Measurements from ENCODE around the gene HLA-DRB1. TPM values are rescaled to one million over a fixed set of nuclear protein-coding genes. Genes with fewer than 3 reads are reported as not detected.

The HLA-DRB1 gene
- total RNA-seq, 1 donor from 2014 or later, result 0.34 TPM

DNA sequence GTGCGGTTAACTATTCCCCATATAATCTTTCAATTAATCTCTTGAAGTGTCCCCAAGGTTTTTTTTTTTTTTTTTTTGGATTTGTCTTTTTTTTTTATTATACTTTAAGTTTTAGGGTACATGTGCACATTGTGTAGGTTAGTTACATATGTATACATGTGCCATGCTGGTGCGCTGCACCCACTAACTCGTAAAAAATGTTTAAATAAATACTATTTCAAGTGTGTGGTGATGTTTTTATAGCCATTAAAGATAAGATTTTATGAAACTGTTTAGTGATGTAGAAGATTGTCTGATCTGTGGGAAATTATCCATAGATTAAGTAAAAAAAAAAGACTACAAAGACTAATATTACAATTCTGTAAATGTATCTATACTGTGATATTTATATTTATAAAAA, 34.9 kb upstream of the HLA-DRB1 start:
- TF ChIP-seq, protein P1, sequence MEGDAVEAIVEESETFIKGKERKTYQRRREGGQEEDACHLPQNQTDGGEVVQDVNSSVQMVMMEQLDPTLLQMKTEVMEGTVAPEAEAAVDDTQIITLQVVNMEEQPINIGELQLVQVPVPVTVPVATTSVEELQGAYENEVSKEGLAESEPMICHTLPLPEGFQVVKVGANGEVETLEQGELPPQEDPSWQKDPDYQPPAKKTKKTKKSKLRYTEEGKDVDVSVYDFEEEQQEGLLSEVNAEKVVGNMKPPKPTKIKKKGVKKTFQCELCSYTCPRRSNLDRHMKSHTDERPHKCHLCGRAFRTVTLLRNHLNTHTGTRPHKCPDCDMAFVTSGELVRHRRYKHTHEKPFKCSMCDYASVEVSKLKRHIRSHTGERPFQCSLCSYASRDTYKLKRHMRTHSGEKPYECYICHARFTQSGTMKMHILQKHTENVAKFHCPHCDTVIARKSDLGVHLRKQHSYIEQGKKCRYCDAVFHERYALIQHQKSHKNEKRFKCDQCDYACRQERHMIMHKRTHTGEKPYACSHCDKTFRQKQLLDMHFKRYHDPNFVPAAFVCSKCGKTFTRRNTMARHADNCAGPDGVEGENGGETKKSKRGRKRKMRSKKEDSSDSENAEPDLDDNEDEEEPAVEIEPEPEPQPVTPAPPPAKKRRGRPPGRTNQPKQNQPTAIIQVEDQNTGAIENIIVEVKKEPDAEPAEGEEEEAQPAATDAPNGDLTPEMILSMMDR (IDR thresholded peaks at IDR 0.05; ENCODE audit: partially characterized antibody, unreplicated experiment), result no peak

DNA sequence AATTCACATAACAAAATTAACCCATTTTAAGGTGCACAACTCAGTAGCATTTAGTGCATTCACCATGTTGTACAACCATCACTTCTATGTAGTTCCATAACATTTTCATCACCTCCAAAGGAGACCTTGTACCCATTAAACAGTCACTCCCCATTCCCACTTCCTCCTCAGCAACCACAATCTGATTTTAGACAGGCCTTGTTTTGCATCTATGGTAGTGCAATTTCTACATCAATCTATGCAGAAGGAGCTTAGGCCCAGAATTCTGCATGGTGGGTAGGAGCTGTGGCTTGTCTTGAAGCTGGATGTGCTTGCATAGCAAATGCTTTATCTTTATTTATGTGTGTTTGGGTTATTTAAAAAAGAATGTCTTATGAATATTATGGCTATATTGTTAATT, 34.0 kb upstream of the HLA-DRB1 start:
- no peak for DNase-seq

More for the DNA sequence above, 34.9 kb upstream of the HLA-DRB1 start:
- no peak overlapping the region for H3K27ac Mint-ChIP-seq (ENCODE audit: unreplicated experiment)
- no peak overlapping the region for H3K4me3 Mint-ChIP-seq (ENCODE audit: unreplicated experiment)
- H3K27me3 Mint-ChIP-seq (ENCODE audit: unreplicated experiment), result no peaks in the 10 kb centered on the region
- H3K9me3 Mint-ChIP-seq (ENCODE audit: unreplicated experiment), result no peaks in the 10 kb centered on the region
- no peak for DNase-seq
- no peaks in the 10 kb centered on the region for H3K4me1 Mint-ChIP-seq (ENCODE audit: low read depth, unreplicated experiment)
- no peaks in the 10 kb centered on the region for H3K36me3 Mint-ChIP-seq (ENCODE audit: unreplicated experiment)

DNA sequence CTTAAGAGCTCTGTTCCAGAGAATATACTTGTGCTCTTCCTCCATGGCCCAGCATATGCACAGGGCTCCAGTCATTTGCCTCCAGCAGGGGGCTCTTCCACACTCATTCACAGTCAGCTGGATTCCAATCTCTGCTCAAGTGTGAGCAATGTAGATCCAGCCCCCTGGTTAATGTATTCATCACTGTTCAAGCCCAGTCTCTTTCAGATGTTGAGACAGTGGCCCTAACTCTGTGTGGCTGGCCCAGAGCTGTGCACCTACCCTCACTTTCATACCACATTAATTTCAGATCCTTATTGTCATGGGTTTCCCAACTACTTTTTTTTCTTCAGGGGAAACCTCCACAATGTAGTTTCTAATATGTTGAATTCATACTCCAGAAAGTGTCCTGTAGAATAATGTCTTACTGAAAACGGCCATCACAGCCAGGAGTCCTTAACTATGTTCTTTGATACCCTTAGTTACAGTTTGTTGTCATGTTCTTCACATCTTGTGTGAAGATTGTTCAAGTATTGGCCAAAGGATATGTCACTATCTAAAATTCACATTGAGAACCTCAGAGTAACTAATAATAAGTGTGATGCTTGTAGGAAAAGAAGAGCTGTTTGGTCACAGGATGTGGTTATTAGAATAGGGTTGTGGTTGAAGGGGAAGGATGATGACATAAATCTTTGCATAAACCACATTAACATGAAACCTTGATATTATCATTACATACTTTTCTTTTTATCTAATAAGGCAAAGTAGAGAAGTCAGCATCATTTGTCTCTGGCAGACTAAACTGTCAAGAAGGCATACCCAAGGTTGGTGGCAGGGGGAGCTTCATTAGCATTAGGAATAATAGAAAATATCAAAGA, 33.1 kb upstream of the HLA-DRB1 start:
- peaks cover 1% of the 10 kb centered on the region for H3K9me3 Mint-ChIP-seq (ENCODE audit: unreplicated experiment)
- no peaks in the 10 kb centered on the region for H3K27me3 Mint-ChIP-seq (ENCODE audit: unreplicated experiment)
- DNase-seq, result no peak
- TF ChIP-seq, protein P1 (IDR thresholded peaks at IDR 0.05; ENCODE audit: partially characterized antibody, unreplicated experiment), result no peak
- peaks cover 5% of the 10 kb centered on the region for H3K36me3 Mint-ChIP-seq (ENCODE audit: unreplicated experiment)
- no peaks in the 10 kb centered on the region for H3K4me1 Mint-ChIP-seq (ENCODE audit: low read depth, unreplicated experiment)
- H3K4me3 Mint-ChIP-seq (ENCODE audit: unreplicated experiment), result no peak overlapping the region
- no peak overlapping the region for H3K27ac Mint-ChIP-seq (ENCODE audit: unreplicated experiment)

More for the DNA sequence above, 34.0 kb upstream of the HLA-DRB1 start:
- TF ChIP-seq, protein P1 (IDR thresholded peaks at IDR 0.05; ENCODE audit: partially characterized antibody, unreplicated experiment), result no peak
- Mint-ChIP-seq H3K9me3 (ENCODE audit: unreplicated experiment) (no peaks in the 10 kb centered on the region), H3K4me3 (ENCODE audit: unreplicated experiment) (no peak overlapping the region), H3K27me3 (ENCODE audit: unreplicated experiment) (no peaks in the 10 kb centered on the region), H3K4me1 (ENCODE audit: low read depth, unreplicated experiment) (no peaks in the 10 kb centered on the region), H3K36me3 (ENCODE audit: unreplicated experiment) (no peaks in the 10 kb centered on the region), H3K27ac (ENCODE audit: unreplicated experiment) (no peak overlapping the region)

DNA sequence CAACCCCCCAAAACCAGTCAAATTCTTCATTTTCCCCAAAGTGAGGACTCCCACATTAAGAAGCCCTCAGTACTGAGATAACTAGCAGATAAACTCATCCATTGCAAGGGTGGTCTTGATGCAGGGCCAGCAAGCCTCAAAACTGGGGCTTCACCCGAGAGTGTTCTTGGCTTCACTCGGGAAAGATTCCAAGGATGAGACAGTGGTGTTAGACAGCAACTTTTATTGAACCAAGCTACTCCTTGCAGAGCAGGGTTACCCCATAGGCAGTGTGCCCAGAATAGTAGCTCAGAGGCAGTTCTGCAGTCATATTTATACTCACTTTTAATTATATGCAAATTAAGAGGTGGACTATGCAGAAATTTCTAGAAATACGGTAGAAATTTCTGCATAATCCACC, 31.7 kb upstream of the HLA-DRB1 start:
- Mint-ChIP-seq H3K4me3 (ENCODE audit: unreplicated experiment) (no peak overlapping the region), H3K4me1 (ENCODE audit: low read depth, unreplicated experiment) (no peaks in the 10 kb centered on the region), H3K27ac (ENCODE audit: unreplicated experiment) (no peak overlapping the region), H3K9me3 (ENCODE audit: unreplicated experiment) (peaks cover 1% of the 10 kb centered on the region), H3K36me3 (ENCODE audit: unreplicated experiment) (peaks cover 5% of the 10 kb centered on the region), H3K27me3 (ENCODE audit: unreplicated experiment) (no peaks in the 10 kb centered on the region)
- TF ChIP-seq, protein P1 (IDR thresholded peaks at IDR 0.05; ENCODE audit: partially characterized antibody, unreplicated experiment), result no peak
- no peak for DNase-seq

DNA sequence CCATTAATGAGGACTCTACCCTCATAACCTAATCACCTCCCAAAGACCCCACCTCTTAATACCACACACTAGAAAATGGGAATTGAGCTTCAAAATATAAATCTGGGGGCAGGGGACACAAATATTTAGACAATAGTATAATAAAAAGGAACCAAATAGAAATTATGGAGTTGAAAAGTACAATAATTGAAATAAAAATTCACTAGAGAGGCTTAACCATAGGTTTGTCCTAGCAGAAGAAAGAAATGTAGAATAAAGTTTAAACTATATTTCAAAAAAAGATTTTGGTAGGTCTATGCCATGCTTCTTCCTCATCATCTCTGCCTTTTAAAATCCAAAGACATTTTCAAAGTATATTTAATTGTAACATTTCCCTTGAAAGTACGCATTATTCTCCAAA, 28.1 kb upstream of the HLA-DRB1 start:
- TF ChIP-seq, protein P1 (IDR thresholded peaks at IDR 0.05; ENCODE audit: partially characterized antibody, unreplicated experiment), result no peak
- Mint-ChIP-seq H3K27me3 (ENCODE audit: unreplicated experiment) (no peaks in the 10 kb centered on the region), H3K9me3 (ENCODE audit: unreplicated experiment) (peaks cover 1% of the 10 kb centered on the region), H3K36me3 (ENCODE audit: unreplicated experiment) (peaks cover 5% of the 10 kb centered on the region), H3K4me1 (ENCODE audit: low read depth, unreplicated experiment) (no peaks in the 10 kb centered on the region), H3K27ac (ENCODE audit: unreplicated experiment) (no peak overlapping the region), H3K4me3 (ENCODE audit: unreplicated experiment) (no peak overlapping the region)
- no peak for DNase-seq
